GM21717 (cell line): Measurements from ENCODE around the gene GMCL2.

Experiments used
- ATAC-seq: cut with Tn5 transposase; IDR thresholded peaks from one replicate; pipeline ENCODE4 v1.9.1; 2021; ENCODE audit warnings: mild to moderate bottlenecking, moderate library complexity; ENCODE audit not compliant: unreplicated experiment

The GMCL2 gene

GRCh38 chr5:178147406-178147805 lies 39.8 kb downstream of the GMCL2 start:
- no peak for ATAC-seq

- no peak for ATAC-seq
Observed at GRCh38 chr5:178145965-178146820, 41.0 kb downstream of the GMCL2 start.

- no peak for ATAC-seq
Observed at GRCh38 chr5:178143901-178144300, 43.3 kb downstream of the GMCL2 start.

GRCh38 chr5:178143246-178143645 lies 43.9 kb downstream of the GMCL2 start:
- ATAC-seq = no peak

GRCh38 chr5:178142642-178143041 lies 44.5 kb downstream of the GMCL2 start:
- ATAC-seq = no peak

GRCh38 chr5:178141550-178141949 lies 45.6 kb downstream of the GMCL2 start:
- no peak for ATAC-seq

GRCh38 chr5:178137991-178138390 lies 49.2 kb downstream of the GMCL2 start:
- ATAC-seq = no peak

GRCh38 chr5:178136990-178137389 lies 50.2 kb downstream of the GMCL2 start:
- no peak for ATAC-seq
